ENCODE data around the gene SMIM33.

- TF ChIP-seq, protein P1, sequence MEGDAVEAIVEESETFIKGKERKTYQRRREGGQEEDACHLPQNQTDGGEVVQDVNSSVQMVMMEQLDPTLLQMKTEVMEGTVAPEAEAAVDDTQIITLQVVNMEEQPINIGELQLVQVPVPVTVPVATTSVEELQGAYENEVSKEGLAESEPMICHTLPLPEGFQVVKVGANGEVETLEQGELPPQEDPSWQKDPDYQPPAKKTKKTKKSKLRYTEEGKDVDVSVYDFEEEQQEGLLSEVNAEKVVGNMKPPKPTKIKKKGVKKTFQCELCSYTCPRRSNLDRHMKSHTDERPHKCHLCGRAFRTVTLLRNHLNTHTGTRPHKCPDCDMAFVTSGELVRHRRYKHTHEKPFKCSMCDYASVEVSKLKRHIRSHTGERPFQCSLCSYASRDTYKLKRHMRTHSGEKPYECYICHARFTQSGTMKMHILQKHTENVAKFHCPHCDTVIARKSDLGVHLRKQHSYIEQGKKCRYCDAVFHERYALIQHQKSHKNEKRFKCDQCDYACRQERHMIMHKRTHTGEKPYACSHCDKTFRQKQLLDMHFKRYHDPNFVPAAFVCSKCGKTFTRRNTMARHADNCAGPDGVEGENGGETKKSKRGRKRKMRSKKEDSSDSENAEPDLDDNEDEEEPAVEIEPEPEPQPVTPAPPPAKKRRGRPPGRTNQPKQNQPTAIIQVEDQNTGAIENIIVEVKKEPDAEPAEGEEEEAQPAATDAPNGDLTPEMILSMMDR (IDR thresholded peaks at IDR 0.05) = no peak
- TF ChIP-seq EZH2 (IDR thresholded peaks at IDR 0.05; ENCODE audit: borderline replicate concordance, insufficient read depth, low read depth, low read length, poor library complexity, severe bottlenecking) = no peak
These were observed at the start of gene SMIM33 for GRCh38 chr5:139470821-139471300.

Data from B cell (primary cell).